GM12878 (cell line): ENCODE data around the gene SMYD5. TPM values are rescaled to one million over a fixed set of nuclear protein-coding genes. Genes with fewer than 3 reads are reported as not detected.

Experiments used
- ATAC-seq: fragments of 200-7000 bp; cut with Tn5 transposase; 3 replicates; pipeline ENCODE4 v1.9.1; 2020; ENCODE audit warnings: mild to moderate bottlenecking, moderate library complexity
- BruUV-seq: library from RNA; stranded (reverse); fragments of 400-500 nt; replicated peaks from 2 replicates; lab custom pipeline; 2021; lab: Mats Ljungman, UMichigan
- CTCF ChIA-PET: fragments of 300-600 bp; sonication (Branson Sonifier 250); formaldehyde crosslinking; extraction: SDS; loops from one replicate; lab custom pipeline; 2021; ENCODE audit warnings: inconsistent platforms; lab: Yijun Ruan, JAX
- POLR2A ChIA-PET: fragments of 350-600 bp; formaldehyde crosslinking; extraction: SDS; loops from one replicate; lab custom pipeline; 2021; ENCODE audit warnings: inconsistent platforms; lab: Charles Lee
- RAD21 ChIA-PET: fragments of 300-600 bp; sonication (Branson Sonifier 250); formaldehyde crosslinking; loops from one replicate; lab custom pipeline; 2023; ENCODE audit warnings: antibody characterized with exemption; ENCODE audit not compliant: unreplicated experiment; lab: Charles Lee
- SMC1A ChIA-PET: fragments of 300-600 bp; sonication (Branson Sonifier 250); formaldehyde crosslinking; loops from one replicate; lab custom pipeline; 2023; ENCODE audit not compliant: unreplicated experiment, uncharacterized antibody; lab: Charles Lee
- DNase-seq: peaks from one replicate; pipeline ENCODE4 v3.0.0-alpha.2; 2011; ENCODE audit warnings: low read depth, low spot score
- FAIRE-seq: peaks from 3 replicates; lab custom pipeline; 2011; peaks lifted over from hg19 to GRCh38; lab: Jason Lieb, UNC
- H2AFZ ChIP-seq: 2 replicates; pipeline ENCODE4 v1.6.0; 2011; ENCODE audit warnings: low read depth, low read length, control low read depth; ENCODE audit not compliant: control insufficient read depth
- H3K27ac ChIP-seq: 2 replicates; pipeline ENCODE4 v1.5.1; 2011; ENCODE audit warnings: control low read depth; ENCODE audit not compliant: control insufficient read depth, insufficient read depth
- H3K27me3 ChIP-seq, 2 experiments: replicated peaks in 1 of 2; 2 replicates each; pipeline versions ENCODE4 v1.6.0 to v1.6.1; 2011; ENCODE audit warnings: low read length in 1 of 2; ENCODE audit not compliant: control insufficient read depth in 2 of 2, insufficient read depth in 2 of 2
- H3K36me3 ChIP-seq, 2 experiments: 2 replicates each; pipeline ENCODE4 v1.5.1; 2011; ENCODE audit warnings: low read length in 1 of 2; ENCODE audit not compliant: control insufficient read depth in 2 of 2, insufficient read depth in 2 of 2
- H3K4me1 ChIP-seq: 2 replicates; pipeline ENCODE4 v1.6.1; 2011; ENCODE audit warnings: mild to moderate bottlenecking, low read length, moderate library complexity, mixed read lengths; ENCODE audit not compliant: control insufficient read depth, insufficient read depth
- H3K4me2 ChIP-seq: 2 replicates; pipeline ENCODE4 v1.6.0; 2011; ENCODE audit warnings: control low read depth; ENCODE audit not compliant: control insufficient read depth, insufficient read depth
- H3K4me3 ChIP-seq: fragments of 200-600 bp; sonication (generic); 2 replicates; pipeline ENCODE4 v1.5.1; 2016
- H3K79me2 ChIP-seq: 2 replicates; pipeline ENCODE4 v1.6.0; 2011; ENCODE audit warnings: low read length; ENCODE audit not compliant: control insufficient read depth, insufficient read depth
- H3K9ac ChIP-seq: 2 replicates; pipeline ENCODE4 v1.8.0; 2011; ENCODE audit warnings: low read length, control low read depth, mixed read lengths; ENCODE audit not compliant: control insufficient read depth, insufficient read depth
- H3K9me3 ChIP-seq: replicated peaks from 3 replicates; pipeline ENCODE4 v1.5.1; 2011; ENCODE audit warnings: mild to moderate bottlenecking, low read length; ENCODE audit not compliant: control insufficient read depth, insufficient read depth
- H4K20me1 ChIP-seq: 2 replicates; pipeline ENCODE4 v1.6.0; 2011; ENCODE audit not compliant: control insufficient read depth, insufficient read depth
- ASH2L ChIP-seq: fragments of 300-600, 200-600 bp; sonication (generic); IDR thresholded peaks from 2 replicates; pipeline ENCODE4 v1.6.1; 2017; ENCODE audit warnings: low read depth, mild to moderate bottlenecking, borderline replicate concordance
- CTCF ChIP-seq, 3 experiments: IDR thresholded peaks in 2 of 3; conservative IDR thresholded peaks in 1 of 3; 2 replicates each; pipeline ENCODE4 v1.5.1; 2011; ENCODE audit warnings: low read depth in 3 of 3, low read length in 3 of 3, mild to moderate bottlenecking in 3 of 3, control low read depth in 2 of 3, moderate library complexity in 2 of 3, inconsistent platforms in 1 of 3, mixed read lengths in 1 of 3; ENCODE audit not compliant: control insufficient read depth in 2 of 3, insufficient read depth in 1 of 3; ENCODE audit errors: extremely low read depth in 1 of 3
- MLLT1 ChIP-seq: fragments of 450-650 bp; IDR thresholded peaks from 2 replicates; pipeline ENCODE4 v1.6.1; 2016; ENCODE audit warnings: mild to moderate bottlenecking
- SIN3A ChIP-seq: IDR thresholded peaks from 2 replicates; pipeline ENCODE4 v1.6.1; 2012; ENCODE audit warnings: low read depth, low read length, improper control_type of control experiment
- SREBF2 ChIP-seq: IDR thresholded peaks from 2 replicates; pipeline ENCODE4 v1.6.1; 2012; ENCODE audit warnings: mild to moderate bottlenecking, low read length
- SUZ12 ChIP-seq: fragments of 200-600 bp; sonication (generic); IDR thresholded peaks from one replicate; pipeline ENCODE4 v1.6.1; 2018; ENCODE audit warnings: antibody characterized with exemption, mild to moderate bottlenecking; ENCODE audit not compliant: unreplicated experiment
- ZBED1 ChIP-seq: IDR thresholded peaks from 2 replicates; pipeline ENCODE4 v1.6.1; 2016; ENCODE audit warnings: borderline replicate concordance
- ZNF384 ChIP-seq: IDR thresholded peaks from 2 replicates; pipeline ENCODE4 v1.6.1; 2012; ENCODE audit warnings: low read depth, mild to moderate bottlenecking, low read length, improper control_type of control experiment, borderline replicate concordance
- WGBS: methylation state at CpG from one replicate; pipeline ENCODE4 v1.1.6; 2016; ENCODE audit warnings: low lambda C conversion rate; ENCODE audit not compliant: insufficient replicate concordance, insufficient coverage; ENCODE audit errors: missing lambda C conversion rate; 5-methylcytosine and 5-hydroxymethylcytosine counted together
- in situ Hi-C: fragments of 300-500 bp; cut with MboI; formaldehyde crosslinking; loops from 9 replicates; pipeline ENCODE4 v1.14.3; 2018; ENCODE audit warnings: mixed read lengths
- intact Hi-C: fragments of 100-400 bp; cut with micrococcal nuclease; formaldehyde crosslinking; loops from one replicate; pipeline ENCODE4 v1.14.2; 2022; ENCODE audit not compliant: unreplicated experiment
- polyA plus RNA-seq, 11 experiments: library from polyadenylated mRNA; depleted of rRNA in 4 of 11; unstranded in 6 of 11; stranded (reverse) in 5 of 11; fragments of >200 nt; fragmentation: Nextera tagmentation in 4 of 11; fragmentation: Illumina TruSeq in 1 of 11; extraction: Ambion mirVana in 4 of 11; extraction: Trizol in 1 of 11; gene quantifications; 1 replicate in 1 of 11; 2 replicates in 10 of 11; pipeline versions ENCODE4 v1.2.1 to v1.2.3, GENCODE V29; 2011 to 2016; ENCODE audit warnings: inconsistent platforms in 2 of 11, missing spikeins in 2 of 11, low read depth in 1 of 11
- total RNA-seq, 4 experiments: library from RNA; depleted of rRNA in 3 of 4; stranded (reverse); fragments of >200 nt in 3 of 4; fragmentation: Illumina TruSeq in 1 of 4; extraction: Trizol in 1 of 4; gene quantifications; 2 replicates each; pipeline versions ENCODE4 v1.2.1 to v1.2.3, GENCODE V29; 2013 to 2021
- TF ChIP-seq, protein P1 (sequence below): IDR thresholded peaks from 2 replicates; pipeline ENCODE4 v1.6.1; 2012; ENCODE audit warnings: improper control_type of control experiment, low read depth, low read length; ENCODE audit not compliant: insufficient replicate concordance

SMYD5 gene
- total and polyA plus RNA-seq, 10 of the 15 experiments (the other 5 are each of a cell fraction or from before 2014, with no cell fraction given), result 6.1 to 35.3 (median 26.4) TPM

DNA sequence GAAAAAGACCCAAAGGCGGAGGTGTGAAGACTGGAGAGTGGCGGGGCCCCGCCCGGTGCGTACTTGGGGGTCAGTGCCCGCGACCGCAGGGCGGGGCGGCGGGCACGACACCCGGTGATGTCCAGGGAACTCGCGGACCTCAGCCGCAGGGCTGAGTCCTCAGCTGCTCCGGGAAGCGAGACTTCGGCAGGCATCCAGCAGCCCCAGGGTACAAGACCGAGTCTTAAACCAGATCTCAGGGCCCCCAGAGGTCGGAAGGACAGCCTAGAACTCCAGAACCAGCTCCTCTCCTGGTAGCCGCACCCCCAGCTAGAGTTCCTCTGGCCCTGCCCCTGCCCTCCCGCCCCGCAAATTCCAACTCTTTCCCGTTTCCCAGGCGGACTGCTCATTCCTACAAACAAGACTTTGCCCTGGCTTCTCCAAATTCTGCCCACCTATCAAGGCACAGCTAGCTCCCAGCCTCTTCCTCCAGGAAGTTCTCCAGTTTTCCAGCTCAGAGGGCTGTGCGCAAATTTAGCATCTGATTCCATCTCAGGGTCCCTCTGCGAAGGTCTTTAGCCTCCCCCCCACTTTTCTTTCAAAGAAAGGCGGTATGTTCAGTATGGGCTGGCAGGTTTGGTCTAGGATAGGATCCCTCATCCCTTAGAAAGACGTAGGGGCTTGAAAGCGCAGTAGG, 37.7 kb upstream of the SMYD5 start:
- RAD21 ChIA-PET, result interaction anchor here (0.8 to 2.9 kb wide), 10 partner anchors 10 to 282 kb away, joined by 3 to 33 read pairs (median 8); partner anchors contain the start of genes FBXO41 and SMYD5
- H3K4me3 ChIP-seq, result peak overlapping the region; percentile 29; the same call in 1 of the 2 replicates
- BruUV-seq, result no TSS peak
- ATAC-seq (peak; percentile 54), FAIRE-seq (no peak), DNase-seq (no peak)
- H3K9me3 ChIP-seq, result no peaks in the 10 kb centered on the region
- in situ Hi-C loops, result loop anchor here (5.0 kb wide), 1 partner anchor 284 kb away; no protein-coding TSS in a partner anchor
- 3% methylated on average over 30 of the region's 31 CpGs for WGBS
- peaks cover 13% of the 10 kb centered on the region; the same call in 1 of the 2 replicates for H3K4me1 ChIP-seq
- intact Hi-C loops, result loop anchor here (2.0 to 5.0 kb wide), 2 partner anchors 92 to 284 kb away; no protein-coding TSS in a partner anchor
- H3K9ac ChIP-seq, result no peak overlapping the region
- peak overlapping the region; percentile 86 for H3K4me2 ChIP-seq
- no peaks in the 10 kb centered on the region for H3K79me2 ChIP-seq
- CTCF ChIA-PET, result interaction anchor here (0.7 to 6.3 kb wide), 33 partner anchors 12 to 314 kb away, joined by 3 to 82 read pairs (median 5); partner anchors contain the start of gene SMYD5
- no peak for TF ChIP-seq ASH2L
- no peak for TF ChIP-seq MLLT1
- peak in 2 of 3 experiments; percentile 8 to 24; a peak in 2 of 6 replicates for TF ChIP-seq CTCF (IDR thresholded peaks at IDR 0.05 in 2 of 3, conservative IDR thresholded peaks at IDR 0.05 in 1 of 3; ENCODE audit: control insufficient read depth in 2 of 3, extremely low read depth in 1 of 3, insufficient read depth in 1 of 3, low read depth in 3 of 3, low read length in 3 of 3)
- TF ChIP-seq ZBED1, result no peak
- no peak for TF ChIP-seq SREBF2
- TF ChIP-seq, protein P1, sequence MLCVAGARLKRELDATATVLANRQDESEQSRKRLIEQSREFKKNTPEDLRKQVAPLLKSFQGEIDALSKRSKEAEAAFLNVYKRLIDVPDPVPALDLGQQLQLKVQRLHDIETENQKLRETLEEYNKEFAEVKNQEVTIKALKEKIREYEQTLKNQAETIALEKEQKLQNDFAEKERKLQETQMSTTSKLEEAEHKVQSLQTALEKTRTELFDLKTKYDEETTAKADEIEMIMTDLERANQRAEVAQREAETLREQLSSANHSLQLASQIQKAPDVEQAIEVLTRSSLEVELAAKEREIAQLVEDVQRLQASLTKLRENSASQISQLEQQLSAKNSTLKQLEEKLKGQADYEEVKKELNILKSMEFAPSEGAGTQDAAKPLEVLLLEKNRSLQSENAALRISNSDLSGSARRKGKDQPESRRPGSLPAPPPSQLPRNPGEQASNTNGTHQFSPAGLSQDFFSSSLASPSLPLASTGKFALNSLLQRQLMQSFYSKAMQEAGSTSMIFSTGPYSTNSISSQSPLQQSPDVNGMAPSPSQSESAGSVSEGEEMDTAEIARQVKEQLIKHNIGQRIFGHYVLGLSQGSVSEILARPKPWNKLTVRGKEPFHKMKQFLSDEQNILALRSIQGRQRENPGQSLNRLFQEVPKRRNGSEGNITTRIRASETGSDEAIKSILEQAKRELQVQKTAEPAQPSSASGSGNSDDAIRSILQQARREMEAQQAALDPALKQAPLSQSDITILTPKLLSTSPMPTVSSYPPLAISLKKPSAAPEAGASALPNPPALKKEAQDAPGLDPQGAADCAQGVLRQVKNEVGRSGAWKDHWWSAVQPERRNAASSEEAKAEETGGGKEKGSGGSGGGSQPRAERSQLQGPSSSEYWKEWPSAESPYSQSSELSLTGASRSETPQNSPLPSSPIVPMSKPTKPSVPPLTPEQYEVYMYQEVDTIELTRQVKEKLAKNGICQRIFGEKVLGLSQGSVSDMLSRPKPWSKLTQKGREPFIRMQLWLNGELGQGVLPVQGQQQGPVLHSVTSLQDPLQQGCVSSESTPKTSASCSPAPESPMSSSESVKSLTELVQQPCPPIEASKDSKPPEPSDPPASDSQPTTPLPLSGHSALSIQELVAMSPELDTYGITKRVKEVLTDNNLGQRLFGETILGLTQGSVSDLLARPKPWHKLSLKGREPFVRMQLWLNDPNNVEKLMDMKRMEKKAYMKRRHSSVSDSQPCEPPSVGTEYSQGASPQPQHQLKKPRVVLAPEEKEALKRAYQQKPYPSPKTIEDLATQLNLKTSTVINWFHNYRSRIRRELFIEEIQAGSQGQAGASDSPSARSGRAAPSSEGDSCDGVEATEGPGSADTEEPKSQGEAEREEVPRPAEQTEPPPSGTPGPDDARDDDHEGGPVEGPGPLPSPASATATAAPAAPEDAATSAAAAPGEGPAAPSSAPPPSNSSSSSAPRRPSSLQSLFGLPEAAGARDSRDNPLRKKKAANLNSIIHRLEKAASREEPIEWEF, result no peak
- TF ChIP-seq SIN3A, result no peak
- TF ChIP-seq ZNF384, result no peak
- TF ChIP-seq SUZ12, result peak; percentile 29
- no peak overlapping the region for H3K27ac ChIP-seq
- POLR2A ChIA-PET, result no interaction called here
- SMC1A ChIA-PET, result interaction anchor here (0.9 to 2.2 kb wide), 15 partner anchors 12 to 315 kb away, joined by 3 to 19 read pairs (median 3); partner anchors contain the start of gene EGR4
- H3K36me3 ChIP-seq, result no peaks in the 10 kb centered on the region
- peak overlapping the region; percentile 26 for H2AFZ ChIP-seq
- peaks cover 13 to 14% of the 10 kb centered on the region in 2 experiments; a peak in 3 of 4 replicates for H3K27me3 ChIP-seq
- no peaks in the 10 kb centered on the region for H4K20me1 ChIP-seq
